ENCODE results near the gene BOK. TPM values are rescaled to one million over a fixed set of nuclear protein-coding genes. Genes with fewer than 3 reads are reported as not detected.
"Not testable (repeated sequence)": the region's sequence is repeated elsewhere in the genome, so short reads cannot be mapped to it uniquely, and the experiment has no call there.

BOK gene
- total and polyA plus RNA-seq, 2 donors (not counting 3 experiments of a cell fraction or from before 2014, with no cell fraction given): 76.0 to 95.5 TPM

DNA sequence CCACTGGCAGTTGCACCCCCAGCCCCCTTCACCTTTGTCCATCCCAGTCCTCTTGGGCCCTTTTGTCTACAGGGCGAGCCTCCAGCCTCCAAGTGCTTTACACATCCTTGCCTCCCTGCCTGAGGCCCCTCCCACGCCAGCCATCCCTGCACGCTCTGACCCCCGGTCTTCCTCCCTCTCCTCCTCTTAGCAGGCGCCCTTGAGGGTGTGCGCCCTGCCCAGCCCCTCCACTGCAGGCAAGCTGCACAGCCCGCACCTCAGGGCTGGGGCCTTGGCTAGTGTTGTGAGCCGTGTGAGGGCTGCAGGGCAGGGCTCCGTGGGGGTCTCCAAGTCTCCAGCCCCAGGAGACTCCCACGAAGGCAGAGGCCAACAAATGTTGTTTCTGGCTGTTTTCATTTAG, 6.9 kb downstream of the BOK start:
- dilution Hi-C loops (cut with MboI; ENCODE audit: extremely low pct_ligation_motif_present, low sequenced_read_pairs): no loop called here
- H3K27ac ChIP-seq (ENCODE audit: insufficient read depth, low read depth, low read length): no peak overlapping the region
- no peak overlapping the region for H3K4me3 ChIP-seq (replicated peaks in 1 of 3; ENCODE audit: insufficient read depth in 1 of 3, low read depth in 1 of 3, low read length in 3 of 3)
- H3K4me2 ChIP-seq (ENCODE audit: insufficient read depth, low read length): no peak overlapping the region
- peaks cover 45% of the 10 kb centered on the region for H3K79me2 ChIP-seq (ENCODE audit: control insufficient read depth, insufficient read depth, low read length)
- no peak overlapping the region for H3K9ac ChIP-seq (replicated peaks; ENCODE audit: extremely low read depth, insufficient read depth, low read length)
- BruUV-seq (replicated peaks): no TSS peak
- TF ChIP-seq POLR2A (IDR thresholded peaks at IDR 0.05; ENCODE audit: low read depth, low read length) (no peak), POLR2AphosphoS5 (IDR thresholded peaks at IDR 0.05; ENCODE audit: insufficient read depth, low read depth, low read length) (no peak), JUN (IDR thresholded peaks at IDR 0.05; ENCODE audit: borderline replicate concordance, insufficient read depth, insufficient read length, low read depth) (no peak), FOS (IDR thresholded peaks at IDR 0.05; ENCODE audit: borderline replicate concordance, insufficient read depth, low read length) (no peak), EZH2 (IDR thresholded peaks at IDR 0.05; ENCODE audit: borderline replicate concordance, low read depth, low read length, severe bottlenecking) (no peak), MYC (IDR thresholded peaks at IDR 0.05; ENCODE audit: low read depth, low read length) (no peak), GATA2 (IDR thresholded peaks at IDR 0.05; ENCODE audit: insufficient read depth, insufficient read length, low read depth, low read length) (no peak)
- TF ChIP-seq, protein P1, sequence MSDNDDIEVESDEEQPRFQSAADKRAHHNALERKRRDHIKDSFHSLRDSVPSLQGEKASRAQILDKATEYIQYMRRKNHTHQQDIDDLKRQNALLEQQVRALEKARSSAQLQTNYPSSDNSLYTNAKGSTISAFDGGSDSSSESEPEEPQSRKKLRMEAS (IDR thresholded peaks at IDR 0.05; ENCODE audit: insufficient read depth, insufficient read length): no peak
- TF ChIP-seq, protein P2, sequence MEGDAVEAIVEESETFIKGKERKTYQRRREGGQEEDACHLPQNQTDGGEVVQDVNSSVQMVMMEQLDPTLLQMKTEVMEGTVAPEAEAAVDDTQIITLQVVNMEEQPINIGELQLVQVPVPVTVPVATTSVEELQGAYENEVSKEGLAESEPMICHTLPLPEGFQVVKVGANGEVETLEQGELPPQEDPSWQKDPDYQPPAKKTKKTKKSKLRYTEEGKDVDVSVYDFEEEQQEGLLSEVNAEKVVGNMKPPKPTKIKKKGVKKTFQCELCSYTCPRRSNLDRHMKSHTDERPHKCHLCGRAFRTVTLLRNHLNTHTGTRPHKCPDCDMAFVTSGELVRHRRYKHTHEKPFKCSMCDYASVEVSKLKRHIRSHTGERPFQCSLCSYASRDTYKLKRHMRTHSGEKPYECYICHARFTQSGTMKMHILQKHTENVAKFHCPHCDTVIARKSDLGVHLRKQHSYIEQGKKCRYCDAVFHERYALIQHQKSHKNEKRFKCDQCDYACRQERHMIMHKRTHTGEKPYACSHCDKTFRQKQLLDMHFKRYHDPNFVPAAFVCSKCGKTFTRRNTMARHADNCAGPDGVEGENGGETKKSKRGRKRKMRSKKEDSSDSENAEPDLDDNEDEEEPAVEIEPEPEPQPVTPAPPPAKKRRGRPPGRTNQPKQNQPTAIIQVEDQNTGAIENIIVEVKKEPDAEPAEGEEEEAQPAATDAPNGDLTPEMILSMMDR (IDR thresholded peaks at IDR 0.05; ENCODE audit: extremely low read depth in 1 of 2, insufficient read depth in 1 of 2, low read depth in 1 of 2, low read length in 2 of 2): no peak
- no peak for DNase-seq (ENCODE audit: low read depth, low spot score)
- no peaks in the 10 kb centered on the region for H3K27me3 ChIP-seq (ENCODE audit: control insufficient read depth in 2 of 2, insufficient read depth in 2 of 2, low read length in 2 of 2)
- peaks cover 5 to 32% of the 10 kb centered on the region in 2 experiments for H3K36me3 ChIP-seq (ENCODE audit: control insufficient read depth in 2 of 2, extremely low read depth in 1 of 2, insufficient read depth in 2 of 2, low read length in 2 of 2)
- H2AFZ ChIP-seq (ENCODE audit: low read depth, low read length): no peak overlapping the region
- intact Hi-C loops (cut with micrococcal nuclease): no loop called here
- H3K9me3 ChIP-seq (replicated peaks; ENCODE audit: control insufficient read depth, insufficient read depth, low read length): no peaks in the 10 kb centered on the region
- ChIA-PET POLR2A (no interaction called here), CTCF (no interaction called here)
- FAIRE-seq: no peak
- peaks cover 17% of the 10 kb centered on the region for H3K4me1 ChIP-seq (ENCODE audit: control insufficient read depth, extremely low read depth, insufficient read depth, low read length)
- no peaks in the 10 kb centered on the region for H4K20me1 ChIP-seq (replicated peaks; ENCODE audit: control insufficient read depth, extremely low read depth, insufficient read depth, low read length)
- no peaks in the 10 kb centered on the region for H3K9me1 ChIP-seq (replicated peaks; ENCODE audit: control insufficient read depth, extremely low read depth, insufficient read depth, low read length)

DNA sequence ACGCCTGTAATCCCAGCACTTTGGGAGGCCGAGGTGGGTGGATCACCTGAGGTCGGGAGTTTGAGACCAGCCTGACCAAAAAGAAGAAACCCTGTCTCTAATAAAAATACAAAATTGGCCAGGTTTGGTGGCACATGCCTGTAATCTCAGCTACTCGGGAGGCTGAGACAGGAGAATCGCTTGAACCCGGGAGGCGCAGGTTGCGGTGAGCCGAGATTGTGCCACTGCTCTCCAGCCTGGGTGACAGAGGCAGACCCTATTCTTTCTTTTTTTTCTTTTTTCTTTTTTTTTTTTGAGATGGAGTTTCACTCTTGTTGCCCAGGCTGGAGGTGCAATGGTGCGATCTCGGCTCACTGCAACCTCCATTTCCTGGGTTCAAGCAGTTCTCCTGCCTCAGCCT, 7.5 kb downstream of the BOK start:
- peaks cover 39% of the 10 kb centered on the region for H3K79me2 ChIP-seq (ENCODE audit: control insufficient read depth, insufficient read depth, low read length)

More for the DNA sequence above, 7.5 kb downstream of the BOK start:
- H4K20me1 ChIP-seq (replicated peaks; ENCODE audit: control insufficient read depth, extremely low read depth, insufficient read depth, low read length); H3K27ac ChIP-seq (ENCODE audit: insufficient read depth, low read depth, low read length); H3K4me2 ChIP-seq (ENCODE audit: insufficient read depth, low read length); dilution Hi-C loops (cut with MboI; ENCODE audit: extremely low pct_ligation_motif_present, low sequenced_read_pairs); CTCF ChIA-PET; H3K4me3 ChIP-seq (replicated peaks in 1 of 3; ENCODE audit: insufficient read depth in 1 of 3, low read depth in 1 of 3, low read length in 3 of 3); H3K27me3 ChIP-seq (ENCODE audit: control insufficient read depth in 2 of 2, insufficient read depth in 2 of 2, low read length in 2 of 2); H3K9me1 ChIP-seq (replicated peaks; ENCODE audit: control insufficient read depth, extremely low read depth, insufficient read depth, low read length); DNase-seq (ENCODE audit: low read depth, low spot score); H3K9ac ChIP-seq (replicated peaks; ENCODE audit: extremely low read depth, insufficient read depth, low read length); H3K9me3 ChIP-seq (replicated peaks; ENCODE audit: control insufficient read depth, insufficient read depth, low read length); BruUV-seq (replicated peaks); H2AFZ ChIP-seq (ENCODE audit: low read depth, low read length); intact Hi-C loops (cut with micrococcal nuclease); FAIRE-seq: not testable (repeated sequence)
- Histone ChIP-seq H3K4me1 (ENCODE audit: control insufficient read depth, extremely low read depth, insufficient read depth, low read length) (peaks cover 11% of the 10 kb centered on the region), H3K36me3 (ENCODE audit: control insufficient read depth in 2 of 2, extremely low read depth in 1 of 2, insufficient read depth in 2 of 2, low read length in 2 of 2) (peaks cover 5 to 32% of the 10 kb centered on the region in 2 experiments)
- POLR2A ChIA-PET: interaction anchor here (0.7 kb wide), 1 partner anchor 70 kb away, joined by 3 read pairs; no protein-coding TSS in a partner anchor
